Measurements from ENCODE around the gene LSM7.

- TF ChIP-seq YY1 (IDR thresholded peaks at IDR 0.05; ENCODE audit: insufficient read depth, insufficient read length): no peak
- no peak for TF ChIP-seq SUZ12 (IDR thresholded peaks at IDR 0.05; ENCODE audit: extremely low read depth, insufficient read depth, insufficient read length)
- TF ChIP-seq ZNF274 (IDR thresholded peaks at IDR 0.05; ENCODE audit: low read depth, low read length): no peak
These were observed 33.6 kb downstream of the LSM7 start for GRCh38 chr19:2294687-2295335.

Data from NT2/D1 (cell line).